C4-2B (cell line): Measurements from ENCODE around the gene ZCRB1.

Source experiments
- H3K27ac ChIP-seq: fragments of 450-650 bp; 2 replicates; pipeline ENCODE4 v1.5.1; 2017
- ZFX ChIP-seq: fragments of 450-650 bp; IDR thresholded peaks from 2 replicates; pipeline ENCODE4 v1.6.1; 2017
- TF ChIP-seq, protein P1 (sequence below): fragments of 450-650 bp; conservative IDR thresholded peaks from 2 replicates; pipeline ENCODE4 v1.5.1; 2017; ENCODE audit warnings: mild to moderate bottlenecking

The ZCRB1 gene

GRCh38 chr12:42266579-42267230 is 59.2 kb downstream of the ZCRB1 start:
- TF ChIP-seq, protein P1, sequence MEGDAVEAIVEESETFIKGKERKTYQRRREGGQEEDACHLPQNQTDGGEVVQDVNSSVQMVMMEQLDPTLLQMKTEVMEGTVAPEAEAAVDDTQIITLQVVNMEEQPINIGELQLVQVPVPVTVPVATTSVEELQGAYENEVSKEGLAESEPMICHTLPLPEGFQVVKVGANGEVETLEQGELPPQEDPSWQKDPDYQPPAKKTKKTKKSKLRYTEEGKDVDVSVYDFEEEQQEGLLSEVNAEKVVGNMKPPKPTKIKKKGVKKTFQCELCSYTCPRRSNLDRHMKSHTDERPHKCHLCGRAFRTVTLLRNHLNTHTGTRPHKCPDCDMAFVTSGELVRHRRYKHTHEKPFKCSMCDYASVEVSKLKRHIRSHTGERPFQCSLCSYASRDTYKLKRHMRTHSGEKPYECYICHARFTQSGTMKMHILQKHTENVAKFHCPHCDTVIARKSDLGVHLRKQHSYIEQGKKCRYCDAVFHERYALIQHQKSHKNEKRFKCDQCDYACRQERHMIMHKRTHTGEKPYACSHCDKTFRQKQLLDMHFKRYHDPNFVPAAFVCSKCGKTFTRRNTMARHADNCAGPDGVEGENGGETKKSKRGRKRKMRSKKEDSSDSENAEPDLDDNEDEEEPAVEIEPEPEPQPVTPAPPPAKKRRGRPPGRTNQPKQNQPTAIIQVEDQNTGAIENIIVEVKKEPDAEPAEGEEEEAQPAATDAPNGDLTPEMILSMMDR: no peak
- TF ChIP-seq ZFX: no peak
- H3K27ac ChIP-seq: no peak overlapping the region

- TF ChIP-seq ZFX: no peak
- TF ChIP-seq, protein P1: no peak
- no peak overlapping the region for H3K27ac ChIP-seq
Observed at GRCh38 chr12:42262271-42262670, 63.6 kb downstream of the ZCRB1 start.
